AG10803 (cell line): Measurements from ENCODE around the gene UFM1.

Experiments used
- DNase-seq: peaks from one replicate; pipeline ENCODE4 v3.0.0; 2010; ENCODE audit warnings: low read depth
- H3K4me3 ChIP-seq: 2 replicates; pipeline ENCODE4 v1.5.1; 2011; ENCODE audit warnings: mild to moderate bottlenecking, low read length, control low read depth
- TF ChIP-seq, protein P1 (sequence below): conservative IDR thresholded peaks from 2 replicates; pipeline ENCODE4 v1.5.1; 2011; ENCODE audit warnings: mild to moderate bottlenecking, low read length, control low read depth, inconsistent platforms

UFM1 gene

DNA sequence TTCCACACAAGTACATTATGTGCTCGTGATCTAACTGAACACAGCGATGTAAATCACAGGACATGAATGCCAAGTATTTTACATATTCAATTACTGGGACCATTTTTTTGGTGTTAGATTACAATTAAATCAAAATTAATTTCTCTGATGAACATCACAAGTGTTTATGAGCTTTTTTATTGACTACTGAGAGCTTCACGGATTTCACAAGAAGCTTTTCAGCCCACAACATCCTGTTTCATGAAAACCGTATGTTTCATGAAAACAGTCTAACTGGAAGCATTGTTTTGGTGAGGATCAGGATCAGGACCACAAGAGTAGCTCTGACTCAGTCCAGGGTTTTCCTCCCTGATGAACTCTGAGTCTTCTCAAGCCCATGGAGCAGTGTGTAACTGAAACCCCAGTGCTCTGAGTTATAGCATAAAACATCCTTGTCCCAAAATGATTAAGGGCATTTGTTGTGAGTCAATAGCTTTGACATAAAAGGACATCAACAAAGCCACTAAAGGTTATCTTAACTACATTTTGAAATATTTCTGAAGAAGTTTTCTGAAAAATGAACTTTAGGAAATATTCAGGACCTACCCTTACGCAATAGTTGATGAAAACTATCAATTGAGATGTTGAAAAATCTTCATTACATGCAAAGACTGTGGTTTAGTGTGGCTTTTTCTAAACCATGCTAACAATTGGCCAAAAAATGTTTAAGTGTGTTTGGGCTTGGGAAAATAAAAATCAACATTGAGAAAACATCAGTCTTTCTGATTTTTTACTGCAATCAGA lies 49.3 kb downstream of the UFM1 start:
- H3K4me3 ChIP-seq, result no peak overlapping the region
- DNase-seq, result peak; percentile 93
- TF ChIP-seq, protein P1, sequence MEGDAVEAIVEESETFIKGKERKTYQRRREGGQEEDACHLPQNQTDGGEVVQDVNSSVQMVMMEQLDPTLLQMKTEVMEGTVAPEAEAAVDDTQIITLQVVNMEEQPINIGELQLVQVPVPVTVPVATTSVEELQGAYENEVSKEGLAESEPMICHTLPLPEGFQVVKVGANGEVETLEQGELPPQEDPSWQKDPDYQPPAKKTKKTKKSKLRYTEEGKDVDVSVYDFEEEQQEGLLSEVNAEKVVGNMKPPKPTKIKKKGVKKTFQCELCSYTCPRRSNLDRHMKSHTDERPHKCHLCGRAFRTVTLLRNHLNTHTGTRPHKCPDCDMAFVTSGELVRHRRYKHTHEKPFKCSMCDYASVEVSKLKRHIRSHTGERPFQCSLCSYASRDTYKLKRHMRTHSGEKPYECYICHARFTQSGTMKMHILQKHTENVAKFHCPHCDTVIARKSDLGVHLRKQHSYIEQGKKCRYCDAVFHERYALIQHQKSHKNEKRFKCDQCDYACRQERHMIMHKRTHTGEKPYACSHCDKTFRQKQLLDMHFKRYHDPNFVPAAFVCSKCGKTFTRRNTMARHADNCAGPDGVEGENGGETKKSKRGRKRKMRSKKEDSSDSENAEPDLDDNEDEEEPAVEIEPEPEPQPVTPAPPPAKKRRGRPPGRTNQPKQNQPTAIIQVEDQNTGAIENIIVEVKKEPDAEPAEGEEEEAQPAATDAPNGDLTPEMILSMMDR, result no peak

DNA sequence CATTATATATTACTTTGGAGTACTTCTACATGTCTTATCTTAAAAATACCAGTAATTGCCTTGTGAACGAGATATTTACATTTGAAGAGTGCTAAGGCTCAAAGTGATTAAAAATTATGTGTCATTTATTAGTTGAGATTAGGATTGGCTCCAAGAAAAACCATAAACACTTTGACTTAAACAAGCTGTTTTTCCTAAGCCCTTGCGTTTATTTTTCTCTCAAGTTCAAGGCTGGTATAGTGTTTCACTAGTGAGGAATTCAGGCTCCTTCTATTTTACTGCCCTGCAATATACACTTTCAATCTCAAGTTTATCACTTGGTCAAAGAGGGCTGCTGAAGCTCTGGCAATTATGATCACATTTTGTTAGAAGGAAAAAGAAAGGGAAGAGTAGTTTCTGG lies 49.9 kb downstream of the UFM1 start:
- H3K4me3 ChIP-seq, result no peak overlapping the region
- DNase-seq, result no peak
- TF ChIP-seq, protein P1, result no peak

DNA sequence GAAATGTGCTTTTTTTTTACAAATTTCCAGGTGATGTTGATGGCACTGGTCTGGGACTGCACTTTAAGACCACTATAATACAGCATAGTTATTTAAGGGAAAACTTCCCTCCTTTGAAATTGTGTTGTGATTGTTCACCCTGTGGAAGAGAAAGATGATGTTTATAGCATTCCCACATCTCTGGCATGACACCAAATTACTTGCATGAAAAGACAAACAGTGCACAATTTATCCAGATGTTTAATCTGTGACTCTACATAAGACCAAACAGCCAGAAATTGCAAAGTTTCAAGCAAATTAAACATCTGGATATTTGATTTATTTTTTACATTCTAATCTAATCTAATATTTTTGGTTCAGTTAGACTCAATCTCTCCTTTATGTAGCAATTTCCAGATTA lies 51.6 kb downstream of the UFM1 start:
- H3K4me3 ChIP-seq, result no peak overlapping the region
- TF ChIP-seq, protein P1, result no peak
- peak; percentile 20 for DNase-seq

DNA sequence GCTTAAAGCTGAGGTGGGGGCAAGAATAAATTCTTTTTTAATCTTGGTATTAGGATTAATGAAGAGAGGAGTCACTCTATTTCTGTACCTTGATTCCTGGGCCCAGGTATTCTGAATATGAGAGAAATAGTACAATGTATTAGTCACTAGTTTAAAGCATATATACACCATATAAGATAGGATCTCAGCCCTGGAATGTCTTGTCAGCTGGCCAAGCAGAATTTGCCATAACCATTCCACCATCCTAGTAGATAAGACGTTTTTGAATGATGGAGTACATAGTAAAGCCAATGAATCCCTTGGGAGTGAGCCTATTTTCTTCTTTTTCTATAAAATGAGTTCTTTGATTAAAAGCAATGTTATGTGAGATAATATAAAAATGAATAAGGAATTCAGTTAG lies 55.6 kb downstream of the UFM1 start:
- no peak overlapping the region for H3K4me3 ChIP-seq
- TF ChIP-seq, protein P1, result no peak
- DNase-seq, result no peak

GRCh38 chr13:38409771-38410170 lies 60.1 kb downstream of the UFM1 start:
- no peak for DNase-seq
- H3K4me3 ChIP-seq, result no peak overlapping the region
- TF ChIP-seq, protein P1, result no peak

DNA sequence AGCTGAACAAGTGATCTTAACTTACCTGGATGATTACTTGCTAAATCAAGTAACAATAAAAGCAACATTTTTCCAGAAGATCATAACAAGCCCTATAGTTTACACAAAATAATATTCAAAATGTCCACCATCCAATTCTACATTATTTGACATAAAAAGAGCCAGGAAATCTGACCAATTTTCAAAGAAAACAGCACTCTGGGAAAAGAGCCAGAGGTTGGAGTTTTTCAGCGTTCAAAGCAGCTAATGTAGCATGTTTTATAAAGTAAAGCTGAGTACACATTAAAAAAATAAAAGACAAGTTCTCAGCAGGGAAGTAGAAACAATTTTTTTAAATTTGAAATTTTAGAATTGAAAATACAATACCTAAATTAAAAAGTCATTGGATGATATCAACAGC lies 62.6 kb downstream of the UFM1 start:
- no peak for DNase-seq
- TF ChIP-seq, protein P1, result no peak
- no peak overlapping the region for H3K4me3 ChIP-seq
